ENCODE data around the gene BTBD10. TPM values are rescaled to one million over a fixed set of nuclear protein-coding genes. Genes with fewer than 3 reads are reported as not detected.

The BTBD10 gene
- total and polyA plus RNA-seq, 4 donors = 3.7 to 12.7 (median 8.8) TPM

DNA sequence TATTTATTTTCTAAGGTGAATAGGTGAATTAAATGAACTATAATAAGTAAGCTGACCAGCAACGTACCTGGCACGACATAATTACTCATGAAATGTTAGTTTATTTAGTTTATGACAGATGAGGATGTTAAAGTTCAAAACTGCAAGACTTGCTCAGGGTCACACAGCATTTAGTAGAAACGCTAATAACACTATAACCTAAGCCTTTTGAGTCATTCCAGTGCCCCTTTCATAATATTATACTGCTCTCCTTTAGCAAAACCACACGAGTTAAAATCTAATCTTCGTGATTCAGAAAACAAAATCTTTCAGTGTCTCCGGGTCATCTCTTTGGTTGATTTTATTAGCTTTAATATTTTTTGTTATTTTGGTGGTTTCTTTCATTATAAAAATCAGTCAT is 39.6 kb downstream of the BTBD10 start (continued):
- TF ChIP-seq, protein P1, sequence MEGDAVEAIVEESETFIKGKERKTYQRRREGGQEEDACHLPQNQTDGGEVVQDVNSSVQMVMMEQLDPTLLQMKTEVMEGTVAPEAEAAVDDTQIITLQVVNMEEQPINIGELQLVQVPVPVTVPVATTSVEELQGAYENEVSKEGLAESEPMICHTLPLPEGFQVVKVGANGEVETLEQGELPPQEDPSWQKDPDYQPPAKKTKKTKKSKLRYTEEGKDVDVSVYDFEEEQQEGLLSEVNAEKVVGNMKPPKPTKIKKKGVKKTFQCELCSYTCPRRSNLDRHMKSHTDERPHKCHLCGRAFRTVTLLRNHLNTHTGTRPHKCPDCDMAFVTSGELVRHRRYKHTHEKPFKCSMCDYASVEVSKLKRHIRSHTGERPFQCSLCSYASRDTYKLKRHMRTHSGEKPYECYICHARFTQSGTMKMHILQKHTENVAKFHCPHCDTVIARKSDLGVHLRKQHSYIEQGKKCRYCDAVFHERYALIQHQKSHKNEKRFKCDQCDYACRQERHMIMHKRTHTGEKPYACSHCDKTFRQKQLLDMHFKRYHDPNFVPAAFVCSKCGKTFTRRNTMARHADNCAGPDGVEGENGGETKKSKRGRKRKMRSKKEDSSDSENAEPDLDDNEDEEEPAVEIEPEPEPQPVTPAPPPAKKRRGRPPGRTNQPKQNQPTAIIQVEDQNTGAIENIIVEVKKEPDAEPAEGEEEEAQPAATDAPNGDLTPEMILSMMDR (IDR thresholded peaks at IDR 0.05; ENCODE audit: low read depth, low read length, missing input control) = no peak

DNA sequence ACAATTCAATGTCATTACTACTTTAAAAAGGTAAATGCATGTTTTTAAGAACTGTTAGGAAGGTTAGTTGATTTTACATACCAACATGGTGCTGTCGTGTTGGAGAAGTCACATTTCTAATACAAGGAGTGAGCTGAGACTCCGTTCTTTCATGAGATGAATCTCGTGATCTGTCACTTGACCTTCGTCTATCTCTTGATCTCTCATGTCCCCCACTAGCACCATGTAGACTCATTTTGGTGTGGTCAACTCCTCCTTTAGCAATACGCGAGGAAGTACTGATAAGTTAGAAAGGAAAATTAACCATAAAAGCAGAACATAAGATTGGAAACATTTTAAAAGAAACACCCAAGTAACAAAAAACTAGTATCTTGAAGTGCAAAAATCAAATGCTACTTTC is 41.5 kb downstream of the BTBD10 start:
- no peak overlapping the region for H3K27ac ChIP-seq (ENCODE audit: low read depth in 1 of 2, low read length in 2 of 2)
- peaks cover 0 to 2% (median 0%) of the 10 kb centered on the region in 4 donors for H3K4me1 ChIP-seq (ENCODE audit: control insufficient read depth in 4 of 4, insufficient read depth in 4 of 4, low read length in 3 of 4)
- TF ChIP-seq, protein P2, sequence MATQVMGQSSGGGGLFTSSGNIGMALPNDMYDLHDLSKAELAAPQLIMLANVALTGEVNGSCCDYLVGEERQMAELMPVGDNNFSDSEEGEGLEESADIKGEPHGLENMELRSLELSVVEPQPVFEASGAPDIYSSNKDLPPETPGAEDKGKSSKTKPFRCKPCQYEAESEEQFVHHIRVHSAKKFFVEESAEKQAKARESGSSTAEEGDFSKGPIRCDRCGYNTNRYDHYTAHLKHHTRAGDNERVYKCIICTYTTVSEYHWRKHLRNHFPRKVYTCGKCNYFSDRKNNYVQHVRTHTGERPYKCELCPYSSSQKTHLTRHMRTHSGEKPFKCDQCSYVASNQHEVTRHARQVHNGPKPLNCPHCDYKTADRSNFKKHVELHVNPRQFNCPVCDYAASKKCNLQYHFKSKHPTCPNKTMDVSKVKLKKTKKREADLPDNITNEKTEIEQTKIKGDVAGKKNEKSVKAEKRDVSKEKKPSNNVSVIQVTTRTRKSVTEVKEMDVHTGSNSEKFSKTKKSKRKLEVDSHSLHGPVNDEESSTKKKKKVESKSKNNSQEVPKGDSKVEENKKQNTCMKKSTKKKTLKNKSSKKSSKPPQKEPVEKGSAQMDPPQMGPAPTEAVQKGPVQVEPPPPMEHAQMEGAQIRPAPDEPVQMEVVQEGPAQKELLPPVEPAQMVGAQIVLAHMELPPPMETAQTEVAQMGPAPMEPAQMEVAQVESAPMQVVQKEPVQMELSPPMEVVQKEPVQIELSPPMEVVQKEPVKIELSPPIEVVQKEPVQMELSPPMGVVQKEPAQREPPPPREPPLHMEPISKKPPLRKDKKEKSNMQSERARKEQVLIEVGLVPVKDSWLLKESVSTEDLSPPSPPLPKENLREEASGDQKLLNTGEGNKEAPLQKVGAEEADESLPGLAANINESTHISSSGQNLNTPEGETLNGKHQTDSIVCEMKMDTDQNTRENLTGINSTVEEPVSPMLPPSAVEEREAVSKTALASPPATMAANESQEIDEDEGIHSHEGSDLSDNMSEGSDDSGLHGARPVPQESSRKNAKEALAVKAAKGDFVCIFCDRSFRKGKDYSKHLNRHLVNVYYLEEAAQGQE (IDR thresholded peaks at IDR 0.05) = no peak
- WGBS = 96% methylated on average over 6 of the region's 6 CpGs
- no peaks in the 10 kb centered on the region for H3K9me3 ChIP-seq (ENCODE audit: control insufficient read depth in 4 of 4, low read length in 3 of 4)
- H3K36me3 ChIP-seq (ENCODE audit: control insufficient read depth in 4 of 4, insufficient read depth in 3 of 4, low read depth in 1 of 4, low read length in 3 of 4) = peaks cover 0 to 8% (median 3%) of the 10 kb centered on the region in 4 donors
- no peaks in the 10 kb centered on the region for H3K27me3 ChIP-seq (ENCODE audit: control insufficient read depth in 4 of 4, insufficient read depth in 4 of 4, low read length in 3 of 4)
- H3K9ac ChIP-seq (ENCODE audit: low read depth in 1 of 2, low read length in 2 of 2) = no peak overlapping the region
- DNase-seq (ENCODE audit: low spot score) = no peak
- H3K4me3 ChIP-seq (ENCODE audit: low read depth in 1 of 3, low read length in 3 of 3) = no peak overlapping the region

DNA sequence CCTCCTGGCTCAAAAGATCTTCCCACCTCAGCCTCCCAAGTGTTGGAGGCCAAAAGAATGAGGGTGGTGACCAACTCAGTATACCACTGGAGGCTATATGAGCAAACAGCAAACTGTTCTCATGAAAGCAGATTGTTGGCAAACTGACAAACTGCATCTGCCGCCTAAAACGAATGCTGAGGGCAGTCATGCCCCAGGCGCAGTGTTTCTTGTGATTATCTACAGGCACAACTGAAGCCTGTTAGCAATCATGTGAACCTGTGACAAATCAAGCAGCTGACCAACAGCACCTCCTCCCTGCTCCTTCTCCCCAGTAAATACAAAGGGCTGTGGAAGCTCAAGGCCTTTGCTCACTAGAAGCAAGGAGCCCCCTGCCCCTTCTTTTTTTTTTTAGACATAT is 47.8 kb downstream of the BTBD10 start:
- TF ChIP-seq, protein P3, sequence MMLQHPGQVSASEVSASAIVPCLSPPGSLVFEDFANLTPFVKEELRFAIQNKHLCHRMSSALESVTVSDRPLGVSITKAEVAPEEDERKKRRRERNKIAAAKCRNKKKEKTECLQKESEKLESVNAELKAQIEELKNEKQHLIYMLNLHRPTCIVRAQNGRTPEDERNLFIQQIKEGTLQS (IDR thresholded peaks at IDR 0.05) = no peak
- TF ChIP-seq, protein P2 (IDR thresholded peaks at IDR 0.05) = no peak
- TF ChIP-seq YY1 (IDR thresholded peaks at IDR 0.05) = no peak
- TF ChIP-seq, protein P4, sequence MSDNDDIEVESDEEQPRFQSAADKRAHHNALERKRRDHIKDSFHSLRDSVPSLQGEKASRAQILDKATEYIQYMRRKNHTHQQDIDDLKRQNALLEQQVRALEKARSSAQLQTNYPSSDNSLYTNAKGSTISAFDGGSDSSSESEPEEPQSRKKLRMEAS (IDR thresholded peaks at IDR 0.05) = no peak
- TF ChIP-seq SP1 (IDR thresholded peaks at IDR 0.05) = no peak
- no peak for TF ChIP-seq FOXA2 (IDR thresholded peaks at IDR 0.05)
- TF ChIP-seq, protein P5, sequence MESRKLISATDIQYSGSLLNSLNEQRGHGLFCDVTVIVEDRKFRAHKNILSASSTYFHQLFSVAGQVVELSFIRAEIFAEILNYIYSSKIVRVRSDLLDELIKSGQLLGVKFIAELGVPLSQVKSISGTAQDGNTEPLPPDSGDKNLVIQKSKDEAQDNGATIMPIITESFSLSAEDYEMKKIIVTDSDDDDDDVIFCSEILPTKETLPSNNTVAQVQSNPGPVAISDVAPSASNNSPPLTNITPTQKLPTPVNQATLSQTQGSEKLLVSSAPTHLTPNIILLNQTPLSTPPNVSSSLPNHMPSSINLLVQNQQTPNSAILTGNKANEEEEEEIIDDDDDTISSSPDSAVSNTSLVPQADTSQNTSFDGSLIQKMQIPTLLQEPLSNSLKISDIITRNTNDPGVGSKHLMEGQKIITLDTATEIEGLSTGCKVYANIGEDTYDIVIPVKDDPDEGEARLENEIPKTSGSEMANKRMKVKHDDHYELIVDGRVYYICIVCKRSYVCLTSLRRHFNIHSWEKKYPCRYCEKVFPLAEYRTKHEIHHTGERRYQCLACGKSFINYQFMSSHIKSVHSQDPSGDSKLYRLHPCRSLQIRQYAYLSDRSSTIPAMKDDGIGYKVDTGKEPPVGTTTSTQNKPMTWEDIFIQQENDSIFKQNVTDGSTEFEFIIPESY (IDR thresholded peaks at IDR 0.05) = no peak
- no peak for TF ChIP-seq HNF4A (conservative IDR thresholded peaks at IDR 0.05)
- TF ChIP-seq, protein P1 (IDR thresholded peaks at IDR 0.05; ENCODE audit: low read depth, low read length, missing input control) = no peak
- TF ChIP-seq GABPA (IDR thresholded peaks at IDR 0.05 in 1 of 2, conservative IDR thresholded peaks at IDR 0.05 in 1 of 2) = no peak
- no peak for TF ChIP-seq TAF1 (conservative IDR thresholded peaks at IDR 0.05)
- TF ChIP-seq HNF4G (IDR thresholded peaks at IDR 0.05) = no peak
- no peak for TF ChIP-seq JUND (IDR thresholded peaks at IDR 0.05)
- TF ChIP-seq EGR1 (IDR thresholded peaks at IDR 0.05; ENCODE audit: low read depth in 2 of 2) = no peak
- no peak for TF ChIP-seq FOXA1 (IDR thresholded peaks at IDR 0.05)
- no peak for TF ChIP-seq RXRA (IDR thresholded peaks at IDR 0.05)
- DNase-seq (ENCODE audit: low spot score) = no peak
- 93% methylated on average over 3 of the region's 3 CpGs for WGBS
- Histone ChIP-seq H3K27me3 (ENCODE audit: control insufficient read depth in 4 of 4, insufficient read depth in 4 of 4, low read length in 3 of 4) (no peaks in the 10 kb centered on the region), H3K27ac (ENCODE audit: low read depth in 1 of 2, low read length in 2 of 2) (no peak overlapping the region), H3K9ac (ENCODE audit: low read depth in 1 of 2, low read length in 2 of 2) (no peak overlapping the region), H3K36me3 (ENCODE audit: control insufficient read depth in 4 of 4, insufficient read depth in 3 of 4, low read depth in 1 of 4, low read length in 3 of 4) (peaks cover 0 to 19% (median 11%) of the 10 kb centered on the region in 4 donors), H3K4me3 (ENCODE audit: low read depth in 1 of 3, low read length in 3 of 3) (no peak overlapping the region), H3K9me3 (ENCODE audit: control insufficient read depth in 4 of 4, low read length in 3 of 4) (no peaks in the 10 kb centered on the region), H3K4me1 (ENCODE audit: control insufficient read depth in 4 of 4, insufficient read depth in 4 of 4, low read length in 3 of 4) (no peaks in the 10 kb centered on the region)
